HepG2 (cell line): ENCODE measurements around the gene RRP36. TPM values are rescaled to one million over a fixed set of nuclear protein-coding genes. Genes with fewer than 3 reads are reported as not detected.

Experiments
- ATAC-seq: fragments of 200-7000 bp; cut with Tn5 transposase; 3 replicates; pipeline ENCODE4 v1.9.1; 2020; ENCODE audit warnings: mild to moderate bottlenecking, moderate library complexity
- BruUV-seq: library from RNA; stranded (reverse); fragments of 400-500 nt; replicated peaks from 2 replicates; lab custom pipeline; 2021; lab: Mats Ljungman, UMichigan
- CTCF ChIA-PET: fragments of 300-600 bp; formaldehyde crosslinking; extraction: SDS; loops from one replicate; lab custom pipeline; 2021; ENCODE audit warnings: low total read pairs, inconsistent platforms, low intra/inter-chr PET ratio; lab: Yijun Ruan, JAX
- POLR2A ChIA-PET: fragments of 350-600 bp; sonication (Branson Sonifier 250); formaldehyde crosslinking; loops from one replicate; lab custom pipeline; 2020; ENCODE audit warnings: antibody characterized with exemption, inconsistent platforms; lab: Yijun Ruan, JAX
- DNase-seq: peaks from one replicate; pipeline ENCODE4 v3.0.0-alpha.2; 2015; ENCODE audit warnings: low spot score
- FAIRE-seq: peaks from 3 replicates; lab custom pipeline; 2011; peaks lifted over from hg19 to GRCh38; lab: Jason Lieb, UNC
- H2AFZ ChIP-seq: one replicate; pipeline ENCODE4 v1.6.1; 2011; ENCODE audit warnings: low read length, inconsistent platforms
- H3K27ac ChIP-seq: fragments of 300-600 bp; 3 replicates; pipeline ENCODE4 v1.8.0; 2011; ENCODE audit warnings: mixed run types, mild to moderate bottlenecking, mixed read lengths, low read length, inconsistent platforms; ENCODE audit not compliant: insufficient read depth; ENCODE audit errors: extremely low read length
- H3K27me3 ChIP-seq, 2 experiments: fragments of 200-600 bp in 1 of 2; 2 replicates in 1 of 2; 3 replicates in 1 of 2; pipeline versions ENCODE4 v1.6.0 to v1.8.0; 2011; ENCODE audit warnings: low read length in 2 of 2, mild to moderate bottlenecking in 2 of 2, moderate library complexity in 2 of 2, inconsistent platforms in 1 of 2; ENCODE audit not compliant: insufficient read depth in 2 of 2, control insufficient read depth in 1 of 2
- H3K36me3 ChIP-seq, 2 experiments: fragments of 200-600 bp in 1 of 2; replicated peaks in 1 of 2; 2 replicates in 1 of 2; 3 replicates in 1 of 2; pipeline versions ENCODE4 v1.5.1 to v1.8.0; 2011; ENCODE audit warnings: low read length in 2 of 2, inconsistent platforms in 1 of 2; ENCODE audit not compliant: insufficient read depth in 2 of 2, control insufficient read depth in 1 of 2
- H3K4me1 ChIP-seq: 2 replicates; pipeline ENCODE4 v1.5.1; 2012; ENCODE audit warnings: low read length, inconsistent platforms; ENCODE audit not compliant: insufficient read depth
- H3K4me2 ChIP-seq: 2 replicates; pipeline ENCODE4 v1.6.0; 2011; ENCODE audit warnings: low read depth, low read length, inconsistent platforms
- H3K4me3 ChIP-seq, 3 experiments: fragments of 200-600 bp in 1 of 3; sonication (generic), shearing (Covaris generic) in 1 of 3; replicated peaks in 1 of 3; 2 replicates each; pipeline ENCODE4 v1.5.1; 2011 to 2016; ENCODE audit warnings: low read length in 3 of 3, inconsistent platforms in 2 of 3, low read depth in 2 of 3, mild to moderate bottlenecking in 2 of 3, control low read depth in 1 of 3, mixed read lengths in 1 of 3; ENCODE audit not compliant: insufficient read depth in 1 of 3
- H3K79me2 ChIP-seq: one replicate; pipeline ENCODE4 v1.6.1; 2011; ENCODE audit warnings: low read length, inconsistent platforms; ENCODE audit not compliant: insufficient read depth
- H3K9ac ChIP-seq: 2 replicates; pipeline ENCODE4 v1.6.0; 2011; ENCODE audit warnings: mild to moderate bottlenecking, low read depth, low read length, inconsistent platforms; ENCODE audit not compliant: insufficient read depth
- H3K9me3 ChIP-seq: 2 replicates; pipeline ENCODE4 v1.5.1; 2012; ENCODE audit warnings: mild to moderate bottlenecking, low read length
- H4K20me1 ChIP-seq: 2 replicates; pipeline ENCODE4 v1.6.0; 2011; ENCODE audit warnings: inconsistent platforms, mild to moderate bottlenecking, low read length, moderate library complexity; ENCODE audit not compliant: insufficient read depth
- AGO2 ChIP-seq: fragments of 200-400 bp; formaldehyde crosslinking; optimal IDR thresholded peaks from 2 replicates; pipeline ENCODE3; 2017; ENCODE audit warnings: mild to moderate bottlenecking, low read depth, low read length, moderate library complexity
- FOXK2 ChIP-seq: fragments of 450-650 bp; IDR thresholded peaks from 2 replicates; pipeline ENCODE4 v1.6.1; 2016
- GATA4 ChIP-seq: sonication (generic); IDR thresholded peaks from 2 replicates; pipeline ENCODE4 v1.6.1; 2016; ENCODE audit warnings: antibody characterized with exemption, low read depth, borderline replicate concordance
- MED8 ChIP-seq: sonication (generic); formaldehyde crosslinking; IDR thresholded peaks from 2 replicates; pipeline ENCODE4 v1.8.1; 2023; ENCODE audit warnings: mild to moderate bottlenecking, missing genetic modification reagents; ENCODE audit not compliant: insufficient replicate concordance
- PHB2 ChIP-seq: fragments of 450-650 bp; IDR thresholded peaks from 2 replicates; pipeline ENCODE4 v1.6.1; 2018; ENCODE audit not compliant: partially characterized antibody
- PRDM10 ChIP-seq: sonication (generic); formaldehyde crosslinking; IDR thresholded peaks from 2 replicates; pipeline ENCODE4 v1.4.0; 2020; ENCODE audit warnings: low read depth, missing genetic modification reagents
- RBFOX2 ChIP-seq: fragments of 200-400 bp; formaldehyde crosslinking; IDR thresholded peaks from 2 replicates; pipeline ENCODE4 v1.6.1; 2017; ENCODE audit warnings: low read depth, mild to moderate bottlenecking, low read length
- ZKSCAN1 ChIP-seq: fragments of 150-350 bp; IDR thresholded peaks from 2 replicates; pipeline ENCODE4 v1.6.1; 2014; ENCODE audit warnings: low read length
- ZNF34 ChIP-seq: sonication (generic); formaldehyde crosslinking; IDR thresholded peaks from 2 replicates; pipeline ENCODE4 v1.4.0; 2020; ENCODE audit warnings: mild to moderate bottlenecking, missing genetic modification reagents, borderline replicate concordance
- ZNF672 ChIP-seq: sonication (generic); formaldehyde crosslinking; IDR thresholded peaks from 2 replicates; pipeline ENCODE4 v1.8.1; 2022; ENCODE audit warnings: missing genetic modification reagents
- ZNF792 ChIP-seq: IDR thresholded peaks from 2 replicates; pipeline ENCODE4 v1.6.1; 2016
- WGBS: methylation state at CpG from one replicate; pipeline ENCODE4 v1.1.6; 2017; ENCODE audit warnings: low lambda C conversion rate; 5-methylcytosine and 5-hydroxymethylcytosine counted together
- in situ Hi-C: cut with HindIII; loops from 2 replicates; pipeline ENCODE4 v1.10.0; 2017; ENCODE audit warnings: low pct_unique_long_range_greater_than_20kb; ENCODE audit not compliant: extremely low pct_ligation_motif_present
- intact Hi-C: fragments of 100-400 bp; cut with micrococcal nuclease; formaldehyde crosslinking; loops from one replicate; pipeline ENCODE4 v1.10.0; 2022; ENCODE audit not compliant: unreplicated experiment
- polyA plus RNA-seq, 8 experiments: library from polyadenylated mRNA; depleted of rRNA in 3 of 8; stranded (reverse) in 7 of 8; unstranded in 1 of 8; fragments of >200 nt; fragmentation: Illumina TruSeq in 4 of 8; extraction: Trizol in 4 of 8; gene quantifications; 2 replicates each; pipeline versions ENCODE4 v1.2.1 to v1.2.3, GENCODE V29; 2011 to 2016; ENCODE audit warnings: low read depth in 4 of 8, missing spikeins in 1 of 8, mixed read lengths in 1 of 8; ENCODE audit not compliant: insufficient read depth in 1 of 8
- total RNA-seq, 5 experiments: library from RNA; depleted of rRNA; stranded (reverse); fragments of >200 nt; fragmentation: Illumina TruSeq; extraction: Trizol; gene quantifications; 2 replicates each; pipeline ENCODE4 v1.2.3, GENCODE V29; 2016; ENCODE audit warnings: low read depth in 1 of 5
- TF ChIP-seq, protein P1 (sequence below): sonication (generic); formaldehyde crosslinking; IDR thresholded peaks from 2 replicates; pipeline ENCODE4 v1.5.1; 2020; ENCODE audit warnings: mild to moderate bottlenecking, missing genetic modification reagents, moderate library complexity
- TF ChIP-seq, protein P2 (sequence below): sonication (generic); formaldehyde crosslinking; IDR thresholded peaks from 2 replicates; pipeline ENCODE4 v1.8.0; 2022; ENCODE audit warnings: mild to moderate bottlenecking, missing genetic modification reagents; ENCODE audit not compliant: insufficient replicate concordance

RRP36 gene
- total and polyA plus RNA-seq, 2 of the 13 experiments (the other 11 are each of a cell fraction or from before 2014, with no cell fraction given) = 29.5 to 144 TPM

- TF ChIP-seq PRDM10 (CRISPR knock-in tag) (no peak), ZNF672 (no peak), FOXK2 (no peak)
- TF ChIP-seq, all 625 proteins: peak for 0
These were observed 5.1 kb upstream of the RRP36 start (continued) for GRCh38 chr6:43016176-43016942.

- H3K27ac ChIP-seq = no peak overlapping the region
- BruUV-seq = no TSS peak
- no peaks in the 10 kb centered on the region for H4K20me1 ChIP-seq
- no peak overlapping the region for H3K4me2 ChIP-seq
- peaks cover 0 to 3% of the 10 kb centered on the region in 2 experiments; a peak in 1 of 5 replicates for H3K27me3 ChIP-seq
- DNase-seq = no peak
- TF ChIP-seq, protein P1, sequence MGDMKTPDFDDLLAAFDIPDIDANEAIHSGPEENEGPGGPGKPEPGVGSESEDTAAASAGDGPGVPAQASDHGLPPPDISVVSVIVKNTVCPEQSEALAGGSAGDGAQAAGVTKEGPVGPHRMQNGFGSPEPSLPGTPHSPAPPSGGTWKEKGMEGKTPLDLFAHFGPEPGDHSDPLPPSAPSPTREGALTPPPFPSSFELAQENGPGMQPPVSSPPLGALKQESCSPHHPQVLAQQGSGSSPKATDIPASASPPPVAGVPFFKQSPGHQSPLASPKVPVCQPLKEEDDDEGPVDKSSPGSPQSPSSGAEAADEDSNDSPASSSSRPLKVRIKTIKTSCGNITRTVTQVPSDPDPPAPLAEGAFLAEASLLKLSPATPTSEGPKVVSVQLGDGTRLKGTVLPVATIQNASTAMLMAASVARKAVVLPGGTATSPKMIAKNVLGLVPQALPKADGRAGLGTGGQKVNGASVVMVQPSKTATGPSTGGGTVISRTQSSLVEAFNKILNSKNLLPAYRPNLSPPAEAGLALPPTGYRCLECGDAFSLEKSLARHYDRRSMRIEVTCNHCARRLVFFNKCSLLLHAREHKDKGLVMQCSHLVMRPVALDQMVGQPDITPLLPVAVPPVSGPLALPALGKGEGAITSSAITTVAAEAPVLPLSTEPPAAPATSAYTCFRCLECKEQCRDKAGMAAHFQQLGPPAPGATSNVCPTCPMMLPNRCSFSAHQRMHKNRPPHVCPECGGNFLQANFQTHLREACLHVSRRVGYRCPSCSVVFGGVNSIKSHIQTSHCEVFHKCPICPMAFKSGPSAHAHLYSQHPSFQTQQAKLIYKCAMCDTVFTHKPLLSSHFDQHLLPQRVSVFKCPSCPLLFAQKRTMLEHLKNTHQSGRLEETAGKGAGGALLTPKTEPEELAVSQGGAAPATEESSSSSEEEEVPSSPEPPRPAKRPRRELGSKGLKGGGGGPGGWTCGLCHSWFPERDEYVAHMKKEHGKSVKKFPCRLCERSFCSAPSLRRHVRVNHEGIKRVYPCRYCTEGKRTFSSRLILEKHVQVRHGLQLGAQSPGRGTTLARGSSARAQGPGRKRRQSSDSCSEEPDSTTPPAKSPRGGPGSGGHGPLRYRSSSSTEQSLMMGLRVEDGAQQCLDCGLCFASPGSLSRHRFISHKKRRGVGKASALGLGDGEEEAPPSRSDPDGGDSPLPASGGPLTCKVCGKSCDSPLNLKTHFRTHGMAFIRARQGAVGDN (CRISPR knock-in tag) = peak; percentile 33; the same call in 1 of the 2 replicates
- TF ChIP-seq ZNF792 (no peak), RBFOX2 (peak; percentile 61), PHB2 (no peak), ZKSCAN1 (no peak), GATA4 (no peak), AGO2 (peak; percentile 84), ZNF34 (CRISPR knock-in tag) (no peak), MED8 (no peak)
- TF ChIP-seq, protein P2, sequence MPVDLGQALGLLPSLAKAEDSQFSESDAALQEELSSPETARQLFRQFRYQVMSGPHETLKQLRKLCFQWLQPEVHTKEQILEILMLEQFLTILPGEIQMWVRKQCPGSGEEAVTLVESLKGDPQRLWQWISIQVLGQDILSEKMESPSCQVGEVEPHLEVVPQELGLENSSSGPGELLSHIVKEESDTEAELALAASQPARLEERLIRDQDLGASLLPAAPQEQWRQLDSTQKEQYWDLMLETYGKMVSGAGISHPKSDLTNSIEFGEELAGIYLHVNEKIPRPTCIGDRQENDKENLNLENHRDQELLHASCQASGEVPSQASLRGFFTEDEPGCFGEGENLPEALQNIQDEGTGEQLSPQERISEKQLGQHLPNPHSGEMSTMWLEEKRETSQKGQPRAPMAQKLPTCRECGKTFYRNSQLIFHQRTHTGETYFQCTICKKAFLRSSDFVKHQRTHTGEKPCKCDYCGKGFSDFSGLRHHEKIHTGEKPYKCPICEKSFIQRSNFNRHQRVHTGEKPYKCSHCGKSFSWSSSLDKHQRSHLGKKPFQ (CRISPR knock-in tag) = no peak
- TF ChIP-seq, all 625 proteins: peak for 3
- peaks cover 15 to 36% of the 10 kb centered on the region in 2 experiments for H3K36me3 ChIP-seq
- ChIA-PET POLR2A (interaction anchor here (1.6 to 5.3 kb wide), 2 partner anchors 33 to 43 kb away, joined by 5 to 76 read pairs; partner anchors contain the start of genes KLC4, MRPL2 and PPP2R5D), CTCF (no interaction called here)
- no peaks in the 10 kb centered on the region for H3K9me3 ChIP-seq
- peak overlapping the region; percentile 34; the same call in 1 of the 2 replicates for H3K9ac ChIP-seq
- ATAC-seq (no peak), FAIRE-seq (no peak)
- H3K4me3 ChIP-seq = no peak overlapping the region
- peaks cover 37% of the 10 kb centered on the region for H3K79me2 ChIP-seq
- in situ Hi-C loops (no loop called here), intact Hi-C loops (no loop called here)
- 98% methylated on average over 11 of the region's 12 CpGs for WGBS
- peaks cover 48% of the 10 kb centered on the region for H3K4me1 ChIP-seq
- no peak overlapping the region for H2AFZ ChIP-seq
These were observed 4.5 kb upstream of the RRP36 start for GRCh38 chr6:43016943-43017334.
